Stomach (tissue), 9 donors: ENCODE data around the gene IBA57. TPM values are rescaled to one million over a fixed set of nuclear protein-coding genes. Genes with fewer than 3 reads are reported as not detected.
"Not testable (repeated sequence)": the region's sequence is repeated elsewhere in the genome, so short reads cannot be mapped to it uniquely, and the experiment has no call there.

Experiments used
- DNase-seq, 2 donors: peaks; one replicate each; pipeline versions ENCODE4 v3.0.0 to v3.0.0-alpha.2; 2013 to 2019
- H3K27ac ChIP-seq, 5 donors: fragments of 200-600 bp in 4 of 5; sonication (generic) in 4 of 5; one replicate each; pipeline ENCODE4 v1.5.1; 2013 to 2019; ENCODE audit warnings: mild to moderate bottlenecking in 1 of 5, moderate library complexity in 1 of 5
- H3K27me3 ChIP-seq, 3 donors: fragments of 200-600 bp; sonication (generic); one replicate each; pipeline ENCODE4 v1.5.1; 2017 to 2019; ENCODE audit warnings: mixed run types in 1 of 3
- H3K36me3 ChIP-seq, 4 donors: fragments of 200-600 bp; sonication (generic); 1 replicate in 3 of 4; 2 replicates in 1 of 4; pipeline ENCODE4 v1.5.1; 2016 to 2019
- H3K4me1 ChIP-seq, 4 donors: fragments of 200-600 bp; sonication (generic); one replicate each; pipeline ENCODE4 v1.5.1; 2016 to 2019
- H3K4me3 ChIP-seq, 4 donors: fragments of 200-600 bp; sonication (generic) in 3 of 4; one replicate each; pipeline ENCODE4 v1.5.1; 2016 to 2019; ENCODE audit warnings: mild to moderate bottlenecking in 1 of 4
- H3K9me3 ChIP-seq, 4 donors: fragments of 200-600 bp; sonication (generic); one replicate each; pipeline ENCODE4 v1.5.1; 2016 to 2019
- CTCF ChIP-seq, 7 experiments: fragments of 450-650 bp in 4 of 7; fragments of 200-600 bp in 3 of 7; sonication (generic) in 3 of 7; IDR thresholded peaks; one replicate each; pipeline ENCODE4 v1.5.1; 2016 to 2019; ENCODE audit warnings: antibody characterized with exemption in 7 of 7, control low read depth in 2 of 7, mild to moderate bottlenecking in 1 of 7
- EP300 ChIP-seq: sonication (generic); formaldehyde crosslinking; IDR thresholded peaks from one replicate; pipeline ENCODE4 v1.6.1; 2017; ENCODE audit warnings: antibody characterized with exemption
- POLR2A ChIP-seq, 4 donors: fragments of 450-650 bp; IDR thresholded peaks; one replicate each; pipeline ENCODE4 v1.6.1; 2016; ENCODE audit warnings: antibody characterized with exemption in 4 of 4, control low read depth in 2 of 4, mild to moderate bottlenecking in 1 of 4, moderate library complexity in 1 of 4
- POLR2AphosphoS5 ChIP-seq, 3 donors: sonication (generic); formaldehyde crosslinking; IDR thresholded peaks; one replicate each; pipeline ENCODE4 v1.6.1; 2016; ENCODE audit warnings: antibody characterized with exemption in 3 of 3
- WGBS, 5 donors: extraction: QIAGEN DNeasy Blood & Tissue Kit in 3 of 5; methylation state at CpG; one replicate each; pipeline versions ENCODE4 v1.1.5 to v1.1.7; 2013 to 2018; 5-methylcytosine and 5-hydroxymethylcytosine counted together
- intact Hi-C: fragments of 100-400 bp; cut with DNase I; formaldehyde crosslinking; loops from one replicate; pipeline ENCODE4 v1.15.1; 2023; ENCODE audit warnings: low total_unique reads
- polyA plus RNA-seq, 3 donors: library from polyadenylated mRNA; stranded (reverse); fragments of 200-250 nt; gene quantifications; one replicate each; pipeline ENCODE4 v1.2.3, GENCODE V29; 2013
- total RNA-seq, 5 donors: library from RNA; depleted of rRNA; stranded (reverse); fragments of >200 nt; gene quantifications; one replicate each; pipeline versions ENCODE4 v1.1.0 to v1.2.3, GENCODE V29; 2014 to 2016
- donor health status: healthy with polysubstance abuse.
- donor health status: Bipolar disorder and iron deficiency.
- donor health status: healthy.

The IBA57 gene
- total and polyA plus RNA-seq, 8 donors, result 1.2 to 6.1 (median 4.3) TPM

GRCh38 chr1:228225165-228225710 is 59.6 kb downstream of the IBA57 start:
- WGBS, 5 donors, result 0 to 100% (median 50%) methylated on average over 2 of the region's 2 CpGs
- TF ChIP-seq POLR2AphosphoS5 (IDR thresholded peaks at IDR 0.05) (no peak), EP300 (no peak), CTCF (IDR thresholded peaks at IDR 0.05) (no peak), POLR2A (IDR thresholded peaks at IDR 0.05) (no peak)
- intact Hi-C loops, result no loop called here

GRCh38 chr1:228225740-228226139 is 60.1 kb downstream of the IBA57 start:
- intact Hi-C loops, result no loop called here
- DNase-seq, result no peak
- Histone ChIP-seq H3K36me3 (peaks cover 3 to 53% (median 10%) of the 10 kb centered on the region in 4 donors), H3K4me3 (no peak overlapping the region), H3K27me3 (no peaks in the 10 kb centered on the region), H3K4me1 (peaks cover 0 to 9% (median 0%) of the 10 kb centered on the region in 4 donors), H3K27ac (no peak overlapping the region), H3K9me3 (peaks cover 7 to 24% (median 18%) of the 10 kb centered on the region in 4 donors)
- WGBS, 5 donors, result 43 to 100% (median 62%) methylated on average over 2 of the region's 2 CpGs
- no peak for TF ChIP-seq CTCF (IDR thresholded peaks at IDR 0.05)
- TF ChIP-seq POLR2AphosphoS5 (IDR thresholded peaks at IDR 0.05), result no peak
- TF ChIP-seq EP300, result no peak
- no peak for TF ChIP-seq POLR2A (IDR thresholded peaks at IDR 0.05)

More at GRCh38 chr1:228225165-228225710, 59.6 kb downstream of the IBA57 start:
- H3K4me1 ChIP-seq, result peaks cover 0 to 9% (median 0%) of the 10 kb centered on the region in 4 donors
- no peaks in the 10 kb centered on the region for H3K27me3 ChIP-seq
- DNase-seq, result no peak
- no peak overlapping the region for H3K4me3 ChIP-seq
- peaks cover 7 to 24% (median 18%) of the 10 kb centered on the region in 4 donors for H3K9me3 ChIP-seq
- H3K36me3 ChIP-seq, result peaks cover 3 to 56% (median 12%) of the 10 kb centered on the region in 4 donors
- no peak overlapping the region for H3K27ac ChIP-seq

- TF ChIP-seq POLR2A (IDR thresholded peaks at IDR 0.05), result no peak
- TF ChIP-seq CTCF (IDR thresholded peaks at IDR 0.05), result no peak
- no peak for TF ChIP-seq EP300
- WGBS, 5 donors, result 93 to 97% (median 94%) methylated on average over 5 to 7 of the region's 7 CpGs
- no peaks in the 10 kb centered on the region for H3K27me3 ChIP-seq
- intact Hi-C loops, result no loop called here
- H3K9me3 ChIP-seq, result peaks cover 7 to 24% (median 18%) of the 10 kb centered on the region in 4 donors
- peaks cover 3 to 50% (median 10%) of the 10 kb centered on the region in 4 donors for H3K36me3 ChIP-seq
- H3K4me1 ChIP-seq, result peaks cover 0 to 9% (median 0%) of the 10 kb centered on the region in 4 donors
- DNase-seq, result no peak
- H3K4me3 ChIP-seq, result no peak overlapping the region
- no peak overlapping the region for H3K27ac ChIP-seq
Observed at GRCh38 chr1:228226141-228226874, 60.7 kb downstream of the IBA57 start.

- DNase-seq, result peak in 1 of 2 donors; percentile 14
- Histone ChIP-seq H3K27ac (peak overlapping the region in 1 of 5 donors; percentile 56), H3K4me1 (peaks cover 0 to 9% (median 0%) of the 10 kb centered on the region in 4 donors), H3K9me3 (peaks cover 7 to 24% (median 18%) of the 10 kb centered on the region in 4 donors), H3K4me3 (no peak overlapping the region), H3K36me3 (peaks cover 3 to 51% (median 10%) of the 10 kb centered on the region in 4 donors), H3K27me3 (no peaks in the 10 kb centered on the region)
- TF ChIP-seq POLR2A (IDR thresholded peaks at IDR 0.05), result no peak
- no peak for TF ChIP-seq CTCF (IDR thresholded peaks at IDR 0.05)
- TF ChIP-seq POLR2AphosphoS5 (IDR thresholded peaks at IDR 0.05), result no peak
- TF ChIP-seq EP300, result no peak
- 59 to 72% (median 68%) methylated on average over 10 of the region's 10 CpGs for WGBS, 5 donors
- intact Hi-C loops, result no loop called here
Observed at GRCh38 chr1:228226956-228227791, 61.6 kb downstream of the IBA57 start.

GRCh38 chr1:228228147-228228546 is 62.5 kb downstream of the IBA57 start:
- H3K4me1 ChIP-seq, DNase-seq, H3K27me3 ChIP-seq, H3K4me3 ChIP-seq, intact Hi-C loops: not testable (repeated sequence)
- Histone ChIP-seq H3K36me3 (peaks cover 3 to 57% (median 10%) of the 10 kb centered on the region in 4 donors), H3K27ac (peak overlapping the region in 2 of 5 donors; percentile 1 to 56), H3K9me3 (peaks cover 7 to 29% (median 18%) of the 10 kb centered on the region in 4 donors)
- WGBS, 5 donors, result 93 to 97% (median 95%) methylated on average over 5 of the region's 5 CpGs
